Measurements from ENCODE around the gene LGR5. TPM values are rescaled to one million over a fixed set of nuclear protein-coding genes. Genes with fewer than 3 reads are reported as not detected.

Gene LGR5
- total RNA-seq, 1 experiment from 2014 or later = 0.04 TPM

DNA sequence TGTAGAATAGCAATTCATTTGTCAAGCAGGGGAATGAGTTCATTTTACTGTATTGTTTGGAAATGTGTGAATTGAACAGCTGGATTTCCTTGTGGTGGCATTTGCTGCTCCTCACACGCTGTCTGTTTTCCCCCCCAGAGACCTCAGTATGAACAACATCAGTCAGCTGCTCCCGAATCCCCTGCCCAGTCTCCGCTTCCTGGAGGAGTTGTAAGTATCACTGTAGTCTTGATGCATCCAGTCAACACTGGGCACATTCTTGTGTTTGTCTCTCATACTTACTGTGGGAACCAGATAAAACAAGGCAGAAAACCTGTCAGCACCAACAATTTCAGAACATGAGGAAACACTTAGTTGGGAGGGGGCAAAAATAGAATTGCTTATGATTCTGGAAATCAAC is 64.9 kb downstream of the LGR5 start:
- POLR2A ChIA-PET (ENCODE audit: unreplicated experiment) = no interaction called here
- Histone ChIP-seq H4K20me1 (ENCODE audit: low read length) (no peaks in the 10 kb centered on the region), H3K36me3 (ENCODE audit: low read depth, low read length) (no peaks in the 10 kb centered on the region), H3K27ac (ENCODE audit: low read length) (no peak overlapping the region), H3K4me1 (ENCODE audit: insufficient read depth, low read length) (peaks cover 5% of the 10 kb centered on the region; the same call in 1 of the 2 replicates), H3K4me2 (ENCODE audit: low read length) (no peak overlapping the region), H3K4me3 (ENCODE audit: low read length) (no peak overlapping the region), H2AFZ (ENCODE audit: low read length) (no peak overlapping the region), H3F3A (ENCODE audit: low read length, unreplicated experiment) (no peaks in the 10 kb centered on the region), H3K9me3 (ENCODE audit: low read length) (no peaks in the 10 kb centered on the region), H3K9me2 (replicated peaks; ENCODE audit: low read length) (no peaks in the 10 kb centered on the region), H3K9ac (ENCODE audit: low read length) (no peak overlapping the region), H3K27me3 (ENCODE audit: low read length) (no peaks in the 10 kb centered on the region), H3K79me2 (ENCODE audit: low read length) (no peaks in the 10 kb centered on the region)
- no TSS peak for BruUV-seq (replicated peaks)
- intact Hi-C loops (cut with micrococcal nuclease) = no loop called here
- no peak for ATAC-seq
- TF ChIP-seq, protein P1, sequence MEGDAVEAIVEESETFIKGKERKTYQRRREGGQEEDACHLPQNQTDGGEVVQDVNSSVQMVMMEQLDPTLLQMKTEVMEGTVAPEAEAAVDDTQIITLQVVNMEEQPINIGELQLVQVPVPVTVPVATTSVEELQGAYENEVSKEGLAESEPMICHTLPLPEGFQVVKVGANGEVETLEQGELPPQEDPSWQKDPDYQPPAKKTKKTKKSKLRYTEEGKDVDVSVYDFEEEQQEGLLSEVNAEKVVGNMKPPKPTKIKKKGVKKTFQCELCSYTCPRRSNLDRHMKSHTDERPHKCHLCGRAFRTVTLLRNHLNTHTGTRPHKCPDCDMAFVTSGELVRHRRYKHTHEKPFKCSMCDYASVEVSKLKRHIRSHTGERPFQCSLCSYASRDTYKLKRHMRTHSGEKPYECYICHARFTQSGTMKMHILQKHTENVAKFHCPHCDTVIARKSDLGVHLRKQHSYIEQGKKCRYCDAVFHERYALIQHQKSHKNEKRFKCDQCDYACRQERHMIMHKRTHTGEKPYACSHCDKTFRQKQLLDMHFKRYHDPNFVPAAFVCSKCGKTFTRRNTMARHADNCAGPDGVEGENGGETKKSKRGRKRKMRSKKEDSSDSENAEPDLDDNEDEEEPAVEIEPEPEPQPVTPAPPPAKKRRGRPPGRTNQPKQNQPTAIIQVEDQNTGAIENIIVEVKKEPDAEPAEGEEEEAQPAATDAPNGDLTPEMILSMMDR (conservative IDR thresholded peaks at IDR 0.05; ENCODE audit: low read depth, low read length) = no peak
- TF ChIP-seq EZH2 (IDR thresholded peaks at IDR 0.05; ENCODE audit: low read length, unreplicated experiment) (no peak), EZH2phosphoT487 (IDR thresholded peaks at IDR 0.05; ENCODE audit: borderline replicate concordance, low read length) (no peak)
- CTCF ChIA-PET = no interaction called here
- no peak for DNase-seq

DNA sequence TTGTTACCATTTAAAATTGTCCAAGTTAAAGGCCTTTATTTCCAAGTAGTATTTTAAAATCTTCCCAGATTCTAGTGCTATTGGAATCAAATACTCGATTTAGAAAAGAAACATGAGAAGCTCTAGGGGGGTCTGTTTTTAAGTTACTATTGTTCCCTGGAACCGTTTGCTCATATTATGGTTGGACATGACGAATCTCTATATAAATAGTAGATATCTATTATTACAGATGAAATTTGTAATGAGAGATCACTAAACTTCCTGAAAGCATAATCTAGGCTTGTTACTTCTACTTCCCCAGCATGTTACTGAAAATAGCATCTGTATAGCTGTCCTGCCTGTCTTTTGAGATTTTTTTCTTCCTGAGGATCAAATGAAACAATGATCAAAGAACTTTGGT is 70.1 kb downstream of the LGR5 start:
- no peak overlapping the region for H2AFZ ChIP-seq (ENCODE audit: low read length)
- no peak overlapping the region for H3K27ac ChIP-seq (ENCODE audit: low read length)
- H3K9me3 ChIP-seq (ENCODE audit: low read length) = no peaks in the 10 kb centered on the region
- no peaks in the 10 kb centered on the region for H3K36me3 ChIP-seq (ENCODE audit: low read depth, low read length)
- TF ChIP-seq EZH2phosphoT487 (IDR thresholded peaks at IDR 0.05; ENCODE audit: borderline replicate concordance, low read length) (no peak), EZH2 (IDR thresholded peaks at IDR 0.05; ENCODE audit: low read length, unreplicated experiment) (no peak)
- TF ChIP-seq, protein P1 (conservative IDR thresholded peaks at IDR 0.05; ENCODE audit: low read depth, low read length) = no peak
- no peaks in the 10 kb centered on the region for H3K9me2 ChIP-seq (replicated peaks; ENCODE audit: low read length)
- ChIA-PET CTCF (no interaction called here), POLR2A (ENCODE audit: unreplicated experiment) (no interaction called here)
- no peak for DNase-seq
- no peaks in the 10 kb centered on the region for H3K27me3 ChIP-seq (ENCODE audit: low read length)
- BruUV-seq (replicated peaks) = no TSS peak
- no peak overlapping the region for H3K4me3 ChIP-seq (ENCODE audit: low read length)
- no peaks in the 10 kb centered on the region for H3K4me1 ChIP-seq (ENCODE audit: insufficient read depth, low read length)
- H3K4me2 ChIP-seq (ENCODE audit: low read length) = no peak overlapping the region
- no peak for ATAC-seq
- H3K79me2 ChIP-seq (ENCODE audit: low read length) = no peaks in the 10 kb centered on the region
- H3K9ac ChIP-seq (ENCODE audit: low read length) = no peak overlapping the region
- intact Hi-C loops (cut with micrococcal nuclease) = no loop called here
- H4K20me1 ChIP-seq (ENCODE audit: low read length) = no peaks in the 10 kb centered on the region
- no peaks in the 10 kb centered on the region for H3F3A ChIP-seq (ENCODE audit: low read length, unreplicated experiment)

DNA sequence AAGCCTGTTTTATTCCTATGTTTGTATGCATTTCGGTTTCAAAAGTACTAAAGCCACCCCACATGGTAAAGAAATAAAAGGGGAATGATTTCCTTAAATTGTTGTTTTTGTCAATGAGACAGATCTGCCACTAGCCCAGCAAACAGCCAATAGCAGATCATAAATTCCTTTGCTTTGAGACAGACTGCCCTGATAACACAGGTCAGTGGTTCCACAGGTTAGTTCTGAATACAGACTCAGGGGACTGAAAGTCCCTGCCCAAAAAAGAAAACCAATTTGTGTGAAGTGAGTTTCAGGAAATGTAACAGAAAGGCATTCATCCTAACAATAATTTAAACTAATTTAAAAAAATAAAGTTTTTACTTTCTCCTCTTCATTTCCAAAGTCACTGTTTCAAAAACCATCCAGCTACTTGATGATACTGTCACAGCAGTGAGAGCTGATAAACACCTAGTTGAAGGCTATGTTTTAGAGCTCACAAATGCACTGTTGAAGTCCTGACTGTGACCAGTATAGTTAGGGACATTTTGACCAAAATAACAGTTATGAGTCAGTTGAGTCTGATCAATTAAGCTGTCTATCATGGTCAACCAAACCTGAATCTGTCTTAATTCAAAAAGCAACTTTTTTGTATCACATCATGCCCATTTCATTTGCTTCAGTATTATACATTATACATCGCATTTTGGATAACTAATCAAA is 77.7 kb downstream of the LGR5 start:
- H3K27me3 ChIP-seq (ENCODE audit: low read length) = peaks cover 18% of the 10 kb centered on the region
- no peaks in the 10 kb centered on the region for H3K9me3 ChIP-seq (ENCODE audit: low read length)
- no peaks in the 10 kb centered on the region for H3K4me1 ChIP-seq (ENCODE audit: insufficient read depth, low read length)
- ChIA-PET POLR2A (ENCODE audit: unreplicated experiment) (no interaction called here), CTCF (no interaction called here)
- no peak overlapping the region for H3K9ac ChIP-seq (ENCODE audit: low read length)
- no peaks in the 10 kb centered on the region for H3K36me3 ChIP-seq (ENCODE audit: low read depth, low read length)
- intact Hi-C loops (cut with micrococcal nuclease) = no loop called here
- no peaks in the 10 kb centered on the region for H3F3A ChIP-seq (ENCODE audit: low read length, unreplicated experiment)
- TF ChIP-seq EZH2 (IDR thresholded peaks at IDR 0.05; ENCODE audit: low read length, unreplicated experiment) = no peak
- H2AFZ ChIP-seq (ENCODE audit: low read length) = no peak overlapping the region
- no peaks in the 10 kb centered on the region for H4K20me1 ChIP-seq (ENCODE audit: low read length)
- no peak overlapping the region for H3K4me3 ChIP-seq (ENCODE audit: low read length)
- H3K4me2 ChIP-seq (ENCODE audit: low read length) = no peak overlapping the region
- ATAC-seq = no peak
- no peak overlapping the region for H3K27ac ChIP-seq (ENCODE audit: low read length)
- H3K9me2 ChIP-seq (replicated peaks; ENCODE audit: low read length) = no peaks in the 10 kb centered on the region
- no peaks in the 10 kb centered on the region for H3K79me2 ChIP-seq (ENCODE audit: low read length)
- no peak for DNase-seq
- no TSS peak for BruUV-seq (replicated peaks)

All from PC-3 (cell line).